GM20431 (cell line): ENCODE measurements around the gene PCA3.

Source experiments
- in situ Hi-C: fragments of 300-500 bp; cut with MseI, MboI; formaldehyde crosslinking; loops from one replicate; pipeline ENCODE4 v1.15.0; 2020; ENCODE audit warnings: low sequenced_read_pairs; ENCODE audit not compliant: unreplicated experiment

Gene PCA3

GRCh38 chr9:76817489-76817888, 53.3 kb downstream of the PCA3 start:
- in situ Hi-C loops = loop anchor here (25.0 kb wide), 1 partner anchor 345 kb away; no protein-coding TSS in a partner anchor

- in situ Hi-C loops = loop anchor here (25.0 kb wide), 1 partner anchor 344 kb away; no protein-coding TSS in a partner anchor
These were observed 54.0 kb downstream of the PCA3 start for GRCh38 chr9:76818271-76818670.

- in situ Hi-C loops = loop anchor here (25.0 kb wide), 1 partner anchor 342 kb away; no protein-coding TSS in a partner anchor
These were observed 56.2 kb downstream of the PCA3 start for GRCh38 chr9:76820431-76820830.

- in situ Hi-C loops = no loop called here
These were observed 63.2 kb downstream of the PCA3 start for GRCh38 chr9:76827296-76828080.

- in situ Hi-C loops = no loop called here
These were observed 64.2 kb downstream of the PCA3 start for GRCh38 chr9:76828447-76828846.

- in situ Hi-C loops = no loop called here
These were observed 71.5 kb downstream of the PCA3 start for GRCh38 chr9:76835571-76836283.
